ENCODE measurements around the gene PPFIA1. TPM values are rescaled to one million over a fixed set of nuclear protein-coding genes. Genes with fewer than 3 reads are reported as not detected.

The PPFIA1 gene
- total RNA-seq, 1 donor from 2014 or later = 54.1 TPM

DNA sequence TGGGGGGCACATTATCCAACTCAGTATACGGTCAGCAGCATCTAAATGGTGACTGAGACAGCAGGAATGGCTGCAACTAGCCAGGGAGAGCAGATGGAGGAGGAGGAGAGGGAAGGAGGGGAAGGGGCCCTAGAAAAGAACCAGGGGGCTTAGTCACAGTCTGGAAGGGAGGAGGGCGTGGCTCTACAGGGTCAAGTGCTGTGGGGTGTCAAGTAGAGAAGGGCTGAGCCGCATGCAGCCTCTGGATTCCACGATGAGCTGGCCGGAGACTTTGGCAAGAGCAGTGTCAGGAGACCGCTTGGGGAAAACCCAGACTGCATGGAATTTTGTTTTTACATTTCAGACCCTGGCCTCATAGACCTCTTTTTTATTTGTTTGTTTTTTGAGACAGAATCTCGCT lies 25.8 kb upstream of the PPFIA1 start:
- no peak overlapping the region for H3K4me3 Mint-ChIP-seq

GRCh38 chr11:70246196-70246595 lies 24.3 kb upstream of the PPFIA1 start:
- DNase-seq (ENCODE audit: low read depth, low spot score) = no peak
- TF ChIP-seq, protein P1, sequence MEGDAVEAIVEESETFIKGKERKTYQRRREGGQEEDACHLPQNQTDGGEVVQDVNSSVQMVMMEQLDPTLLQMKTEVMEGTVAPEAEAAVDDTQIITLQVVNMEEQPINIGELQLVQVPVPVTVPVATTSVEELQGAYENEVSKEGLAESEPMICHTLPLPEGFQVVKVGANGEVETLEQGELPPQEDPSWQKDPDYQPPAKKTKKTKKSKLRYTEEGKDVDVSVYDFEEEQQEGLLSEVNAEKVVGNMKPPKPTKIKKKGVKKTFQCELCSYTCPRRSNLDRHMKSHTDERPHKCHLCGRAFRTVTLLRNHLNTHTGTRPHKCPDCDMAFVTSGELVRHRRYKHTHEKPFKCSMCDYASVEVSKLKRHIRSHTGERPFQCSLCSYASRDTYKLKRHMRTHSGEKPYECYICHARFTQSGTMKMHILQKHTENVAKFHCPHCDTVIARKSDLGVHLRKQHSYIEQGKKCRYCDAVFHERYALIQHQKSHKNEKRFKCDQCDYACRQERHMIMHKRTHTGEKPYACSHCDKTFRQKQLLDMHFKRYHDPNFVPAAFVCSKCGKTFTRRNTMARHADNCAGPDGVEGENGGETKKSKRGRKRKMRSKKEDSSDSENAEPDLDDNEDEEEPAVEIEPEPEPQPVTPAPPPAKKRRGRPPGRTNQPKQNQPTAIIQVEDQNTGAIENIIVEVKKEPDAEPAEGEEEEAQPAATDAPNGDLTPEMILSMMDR (conservative IDR thresholded peaks at IDR 0.05) = no peak
- H3K4me3 Mint-ChIP-seq = no peak overlapping the region
- H3K9me3 Mint-ChIP-seq = no peaks in the 10 kb centered on the region
- no peaks in the 10 kb centered on the region for H3K36me3 Mint-ChIP-seq (ENCODE audit: low read depth)
- no peaks in the 10 kb centered on the region for H3K4me1 Mint-ChIP-seq
- peaks cover 3% of the 10 kb centered on the region for H3K27me3 Mint-ChIP-seq (ENCODE audit: low read depth)
- H3K27ac Mint-ChIP-seq (ENCODE audit: unreplicated experiment) = no peak overlapping the region

More for the DNA sequence above, 25.8 kb upstream of the PPFIA1 start:
- Mint-ChIP-seq H3K27ac (ENCODE audit: unreplicated experiment) (no peak overlapping the region), H3K9me3 (no peaks in the 10 kb centered on the region), H3K27me3 (ENCODE audit: low read depth) (peaks cover 3% of the 10 kb centered on the region), H3K36me3 (ENCODE audit: low read depth) (no peaks in the 10 kb centered on the region), H3K4me1 (no peaks in the 10 kb centered on the region)
- no peak for DNase-seq (ENCODE audit: low read depth, low spot score)
- TF ChIP-seq, protein P1 (conservative IDR thresholded peaks at IDR 0.05) = no peak

GRCh38 chr11:70247042-70247709 lies 23.3 kb upstream of the PPFIA1 start:
- Mint-ChIP-seq H3K4me3 (no peak overlapping the region), H3K36me3 (ENCODE audit: low read depth) (no peaks in the 10 kb centered on the region), H3K9me3 (no peaks in the 10 kb centered on the region), H3K27me3 (ENCODE audit: low read depth) (peaks cover 3% of the 10 kb centered on the region), H3K4me1 (no peaks in the 10 kb centered on the region), H3K27ac (ENCODE audit: unreplicated experiment) (no peak overlapping the region)
- TF ChIP-seq, protein P1 (conservative IDR thresholded peaks at IDR 0.05) = no peak
- DNase-seq (ENCODE audit: low read depth, low spot score) = no peak

DNA sequence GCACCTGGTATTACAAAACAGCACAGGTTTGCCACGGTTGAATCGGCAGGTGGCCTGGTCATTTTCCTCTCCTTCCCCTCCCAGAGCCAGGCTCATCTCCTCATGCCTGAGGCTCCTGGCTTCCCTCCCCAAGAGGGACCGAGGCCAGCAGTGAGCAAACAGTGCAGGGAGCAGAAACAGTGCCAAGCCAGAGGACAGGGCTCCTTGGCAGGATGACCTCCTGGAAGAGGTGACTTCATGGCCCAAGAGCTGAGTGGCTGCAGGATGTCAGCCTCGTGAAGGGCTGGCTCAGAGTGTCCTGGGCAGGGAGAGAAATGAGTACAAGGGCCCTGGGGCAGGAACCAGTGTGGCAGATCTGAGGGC lies 22.8 kb upstream of the PPFIA1 start:
- no peak overlapping the region for H3K27ac Mint-ChIP-seq (ENCODE audit: unreplicated experiment)
- DNase-seq (ENCODE audit: low read depth, low spot score) = no peak
- no peaks in the 10 kb centered on the region for H3K9me3 Mint-ChIP-seq
- no peaks in the 10 kb centered on the region for H3K36me3 Mint-ChIP-seq (ENCODE audit: low read depth)
- no peaks in the 10 kb centered on the region for H3K4me1 Mint-ChIP-seq
- TF ChIP-seq, protein P1 (conservative IDR thresholded peaks at IDR 0.05) = no peak
- H3K27me3 Mint-ChIP-seq (ENCODE audit: low read depth) = peaks cover 3% of the 10 kb centered on the region
- no peak overlapping the region for H3K4me3 Mint-ChIP-seq

DNA sequence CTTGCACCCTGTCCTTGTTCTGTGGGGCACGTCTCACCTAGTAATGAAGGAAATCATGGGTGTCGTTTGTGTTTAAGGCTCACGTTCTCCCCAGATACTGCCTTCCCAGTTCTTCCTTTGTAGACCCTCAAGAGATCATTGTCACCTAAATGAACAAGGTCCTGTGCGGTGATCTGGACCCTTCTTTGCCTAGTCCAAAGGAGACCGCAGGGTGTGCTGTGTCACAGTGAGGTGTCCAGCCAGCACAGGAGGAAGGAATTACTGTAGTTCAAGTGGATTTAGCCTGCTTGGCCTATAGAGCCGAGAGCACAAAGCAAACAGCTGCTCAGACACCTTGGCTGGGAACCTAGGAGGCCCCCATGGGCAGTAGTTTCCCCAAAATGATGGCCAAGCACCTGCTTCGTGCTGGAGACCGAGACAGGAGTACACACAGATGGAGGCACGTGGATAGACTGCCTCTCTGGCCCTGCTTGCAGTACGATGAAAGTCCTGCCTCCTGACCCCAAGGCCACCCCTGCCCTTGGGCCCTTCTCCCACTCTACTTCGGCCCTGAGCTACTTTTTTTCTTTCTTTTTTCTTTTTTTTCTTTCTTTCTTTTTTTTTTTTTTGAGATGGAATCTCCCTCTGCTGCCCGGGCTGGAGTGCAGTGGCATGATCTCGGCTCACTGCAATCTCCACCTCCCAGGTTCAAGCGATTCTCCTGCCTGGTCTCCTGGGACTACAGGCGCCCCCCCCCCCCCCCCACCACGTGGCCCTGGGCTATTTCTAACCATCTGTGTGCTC lies 19.4 kb upstream of the PPFIA1 start:
- TF ChIP-seq, protein P1 (conservative IDR thresholded peaks at IDR 0.05) = no peak
- Mint-ChIP-seq H3K4me1 (no peaks in the 10 kb centered on the region), H3K27ac (ENCODE audit: unreplicated experiment) (no peak overlapping the region), H3K27me3 (ENCODE audit: low read depth) (no peaks in the 10 kb centered on the region), H3K9me3 (no peaks in the 10 kb centered on the region), H3K36me3 (ENCODE audit: low read depth) (no peaks in the 10 kb centered on the region), H3K4me3 (no peak overlapping the region)
- no peak for DNase-seq (ENCODE audit: low read depth, low spot score)
